Mucosa of descending colon (tissue), 3 donors: ENCODE data around the gene NTF3. TPM values are rescaled to one million over a fixed set of nuclear protein-coding genes. Genes with fewer than 3 reads are reported as not detected.
A peak's percentile ranks its signal among the peaks of the same experiment; 100 is the strongest.

Experiments used
- ATAC-seq: fragments of 200-7000 bp; cut with Tn5 transposase; one replicate; pipeline ENCODE4 v1.9.1; 2020; ENCODE audit warnings: mild to moderate bottlenecking, moderate library complexity
- DNase-seq, 3 donors: peaks; one replicate each; pipeline ENCODE4 v3.0.0-alpha.2; 2020
- H3K36me3 ChIP-seq: fragments of 200-600 bp; one replicate; pipeline ENCODE4 v1.8.0; 2021; ENCODE audit warnings: low read depth, mild to moderate bottlenecking
- H3K4me1 ChIP-seq: fragments of 200-600 bp; one replicate; pipeline ENCODE4 v1.8.0; 2021; ENCODE audit warnings: low read depth, mild to moderate bottlenecking
- H3K4me3 ChIP-seq: fragments of 200-600 bp; one replicate; pipeline ENCODE4 v1.8.0; 2021; ENCODE audit warnings: mild to moderate bottlenecking
- H3K9me3 ChIP-seq: fragments of 200-600 bp; one replicate; pipeline ENCODE4 v1.8.0; 2021; ENCODE audit warnings: mild to moderate bottlenecking
- CTCF ChIP-seq: fragments of 200-600 bp; IDR thresholded peaks from one replicate; pipeline ENCODE4 v1.8.0; 2022; ENCODE audit warnings: antibody characterized with exemption, mild to moderate bottlenecking
- intact Hi-C, 2 donors: fragments of 100-400 bp; cut with DNase I in 1 of 2; cut with micrococcal nuclease in 1 of 2; formaldehyde crosslinking; loops; one replicate each; pipeline versions ENCODE4 v1.11.0 to v1.11.1; 2022; cut with DNase I, micrococcal nuclease
- total RNA-seq, 3 donors: library from RNA; stranded (reverse); fragmentation: NEBNext Ultra II Directional in 2 of 3; extraction: Animal tissue kit (Norgen Biotek cat#: 25700) in 2 of 3; gene quantifications; one replicate each; pipeline versions ENCODE4 v1.2.1 to v1.2.4, GENCODE V29; 2021 to 2023
- donor health status: DM: no; HTN: no; CAD: no; lungs with moderate emphysema.
- donor health status: DM: no; HTN: no; CAD: no.
- donor health status: DM: no; HTN: yes; CAD: no.

NTF3 gene
- total RNA-seq, 3 donors from 2014 or later, result 0.58 to 1.4 (median 1.4) TPM

- Histone ChIP-seq H3K9me3 (no peaks in the 10 kb centered on the region), H3K36me3 (no peaks in the 10 kb centered on the region), H3K4me3 (no peak overlapping the region), H3K4me1 (no peaks in the 10 kb centered on the region)
- ATAC-seq (no peak), DNase-seq (no peak)
- TF ChIP-seq CTCF, result no peak
- intact Hi-C loops, result no loop called here
Observed at GRCh38 chr12:5488626-5488955, 56.7 kb downstream of the NTF3 start.

GRCh38 chr12:5489017-5489416 is 57.1 kb downstream of the NTF3 start:
- H3K36me3 ChIP-seq, result no peaks in the 10 kb centered on the region
- H3K4me1 ChIP-seq, result no peaks in the 10 kb centered on the region
- TF ChIP-seq CTCF, result no peak
- intact Hi-C loops, result no loop called here
- H3K4me3 ChIP-seq, result no peak overlapping the region
- ATAC-seq (no peak), DNase-seq (no peak)
- H3K9me3 ChIP-seq, result no peaks in the 10 kb centered on the region

- no peaks in the 10 kb centered on the region for H3K9me3 ChIP-seq
- peaks cover 3% of the 10 kb centered on the region for H3K4me1 ChIP-seq
- no peak overlapping the region for H3K4me3 ChIP-seq
- DNase-seq, result no peak
- intact Hi-C loops, result no loop called here
- no peaks in the 10 kb centered on the region for H3K36me3 ChIP-seq
- no peak for TF ChIP-seq CTCF
- no peak for ATAC-seq
Observed at GRCh38 chr12:5489760-5490406, 58.0 kb downstream of the NTF3 start.

GRCh38 chr12:5492562-5492961 is 60.7 kb downstream of the NTF3 start:
- Histone ChIP-seq H3K36me3 (no peaks in the 10 kb centered on the region), H3K9me3 (no peaks in the 10 kb centered on the region), H3K4me3 (no peak overlapping the region), H3K4me1 (peaks cover 19% of the 10 kb centered on the region)
- ATAC-seq (no peak), DNase-seq (no peak)
- intact Hi-C loops, result no loop called here
- TF ChIP-seq CTCF, result no peak

GRCh38 chr12:5493018-5493417 is 61.1 kb downstream of the NTF3 start:
- DNase-seq, result peak in 2 of 3 donors; percentile 50 to 59
- Histone ChIP-seq H3K4me1 (peaks cover 22% of the 10 kb centered on the region), H3K4me3 (no peak overlapping the region), H3K36me3 (no peaks in the 10 kb centered on the region), H3K9me3 (no peaks in the 10 kb centered on the region)
- peak; percentile 26 for ATAC-seq
- intact Hi-C loops, result no loop called here
- TF ChIP-seq CTCF, result no peak

- peaks cover 31% of the 10 kb centered on the region for H3K4me1 ChIP-seq
- intact Hi-C loops, result no loop called here
- no peak for TF ChIP-seq CTCF
- H3K36me3 ChIP-seq, result no peaks in the 10 kb centered on the region
- no peak for ATAC-seq
- no peaks in the 10 kb centered on the region for H3K9me3 ChIP-seq
- DNase-seq, result no peak
- H3K4me3 ChIP-seq, result no peak overlapping the region
Observed at GRCh38 chr12:5494343-5494742, 62.4 kb downstream of the NTF3 start.
